Stimulated activated CD4-positive, alpha-beta T cell treated with anti-CD3 and anti-CD28 coated beads, Interleukin-1b, Interleukin-23, amount 100 ng/mL, for 4 hours (primary cell): ENCODE results near the gene CHCHD6.

ENCODE experiments used
- DNase-seq, 2 donors: peaks; one replicate each; pipeline ENCODE4 v3.0.0-alpha.2; 2020; ENCODE audit warnings: low read depth in 2 of 2

Gene CHCHD6

GRCh38 chr3:126704494-126705214 is 614 bp downstream of the CHCHD6 start:
- no peak for DNase-seq

- DNase-seq: no peak
Observed at GRCh38 chr3:126706631-126707030, 2.6 kb downstream of the CHCHD6 start.

- no peak for DNase-seq
Observed at GRCh38 chr3:126711121-126711760, 7.2 kb downstream of the CHCHD6 start.

- no peak for DNase-seq
Observed at GRCh38 chr3:126713199-126713598, 9.2 kb downstream of the CHCHD6 start.

GRCh38 chr3:126714276-126714900 is 10.3 kb downstream of the CHCHD6 start:
- DNase-seq: no peak

- DNase-seq: no peak
Observed at GRCh38 chr3:126714921-126715320, 10.9 kb downstream of the CHCHD6 start.

- no peak for DNase-seq
Observed at GRCh38 chr3:126715432-126715831, 11.4 kb downstream of the CHCHD6 start.

- no peak for DNase-seq
Observed at GRCh38 chr3:126716057-126716456, 12.0 kb downstream of the CHCHD6 start.

- no peak for DNase-seq
Observed at GRCh38 chr3:126718561-126719445, 14.8 kb downstream of the CHCHD6 start.

- DNase-seq: no peak
Observed at GRCh38 chr3:126720596-126720995, 16.6 kb downstream of the CHCHD6 start.

GRCh38 chr3:126721246-126721645 is 17.2 kb downstream of the CHCHD6 start:
- no peak for DNase-seq

GRCh38 chr3:126723237-126723636 is 19.2 kb downstream of the CHCHD6 start:
- DNase-seq: no peak

GRCh38 chr3:126723801-126724200 is 19.8 kb downstream of the CHCHD6 start:
- DNase-seq: no peak

- DNase-seq: no peak
Observed at GRCh38 chr3:126728680-126729079, 24.6 kb downstream of the CHCHD6 start.

GRCh38 chr3:126730376-126730775 is 26.3 kb downstream of the CHCHD6 start:
- DNase-seq: no peak

GRCh38 chr3:126731044-126731443 is 27.0 kb downstream of the CHCHD6 start:
- no peak for DNase-seq

- no peak for DNase-seq
Observed at GRCh38 chr3:126732281-126733060, 28.4 kb downstream of the CHCHD6 start.

GRCh38 chr3:126733061-126733430 is 29.0 kb downstream of the CHCHD6 start:
- DNase-seq: no peak

GRCh38 chr3:126734106-126734723 is 30.2 kb downstream of the CHCHD6 start:
- no peak for DNase-seq

- no peak for DNase-seq
Observed at GRCh38 chr3:126737527-126737926, 33.5 kb downstream of the CHCHD6 start.

- DNase-seq: no peak
Observed at GRCh38 chr3:126742057-126742456, 38.0 kb downstream of the CHCHD6 start.
